Measurements from ENCODE around the gene FBXL7.

Gene FBXL7

GRCh38 chr5:15946026-15946425 lies 446.0 kb downstream of the FBXL7 start:
- DNase-seq (ENCODE audit: low spot score): no peak

DNA sequence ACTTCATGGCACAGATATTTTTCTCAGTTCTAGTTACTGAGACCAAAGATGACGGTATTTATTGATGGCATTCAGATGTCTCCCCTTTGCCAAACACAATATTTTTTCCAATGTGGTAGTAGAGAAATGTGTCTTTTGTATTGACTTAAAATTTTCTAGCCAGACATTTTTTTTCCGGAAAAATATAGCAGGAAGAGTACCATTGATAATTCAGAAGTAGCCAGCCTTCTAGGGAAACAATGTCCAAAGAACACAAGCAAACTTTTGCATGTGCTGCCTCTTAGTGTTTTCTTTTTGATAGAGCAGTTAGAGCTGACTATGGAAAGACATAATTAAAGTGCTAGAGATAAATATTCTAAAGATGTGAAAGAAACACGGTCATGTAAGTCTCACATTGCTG lies 448.2 kb downstream of the FBXL7 start:
- no peak for DNase-seq (ENCODE audit: low spot score)

GRCh38 chr5:15951126-15951525 lies 451.1 kb downstream of the FBXL7 start:
- no peak for DNase-seq (ENCODE audit: low spot score)

GRCh38 chr5:15951550-15951949 lies 451.6 kb downstream of the FBXL7 start:
- no peak for DNase-seq (ENCODE audit: low spot score)

DNA sequence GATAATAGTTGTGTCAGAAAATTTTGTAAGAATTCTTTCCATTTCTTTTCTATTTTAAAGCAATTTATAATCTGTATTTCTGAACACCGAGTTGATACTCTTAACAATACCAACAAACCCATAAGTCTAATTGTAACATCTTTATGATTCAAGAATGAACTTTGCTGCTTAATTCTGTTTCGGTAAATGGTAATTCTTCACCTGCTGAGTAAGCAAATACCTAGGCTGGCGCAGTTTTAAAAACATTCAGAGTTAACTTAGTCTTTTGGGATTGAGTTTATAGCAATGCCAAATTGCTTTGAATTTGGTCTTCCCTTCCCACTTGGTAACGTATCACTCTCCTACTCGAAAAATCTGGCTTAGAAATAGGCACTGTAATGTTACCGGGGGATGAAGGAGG lies 456.6 kb downstream of the FBXL7 start:
- DNase-seq (ENCODE audit: low spot score): no peak

DNA sequence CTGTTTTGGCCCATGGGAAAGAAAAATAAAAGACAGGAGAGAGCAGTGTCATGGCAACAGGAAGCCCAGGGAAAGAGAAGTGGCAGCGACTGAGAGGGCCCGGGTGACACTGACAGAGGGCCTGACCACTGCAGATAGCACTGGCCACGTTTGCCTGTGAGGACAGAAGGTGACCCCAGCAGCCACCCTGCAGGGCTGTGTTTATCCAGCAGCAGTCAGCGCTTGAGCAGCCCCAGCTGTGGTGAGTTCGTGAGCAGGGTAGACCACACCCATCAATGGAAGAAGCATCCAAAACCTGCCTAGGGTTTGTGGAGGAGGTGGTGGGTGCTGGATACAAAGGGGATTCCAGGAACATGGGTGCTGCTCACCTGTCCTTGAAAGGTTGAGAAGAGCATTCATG lies 457.1 kb downstream of the FBXL7 start:
- no peak for DNase-seq (ENCODE audit: low spot score)

DNA sequence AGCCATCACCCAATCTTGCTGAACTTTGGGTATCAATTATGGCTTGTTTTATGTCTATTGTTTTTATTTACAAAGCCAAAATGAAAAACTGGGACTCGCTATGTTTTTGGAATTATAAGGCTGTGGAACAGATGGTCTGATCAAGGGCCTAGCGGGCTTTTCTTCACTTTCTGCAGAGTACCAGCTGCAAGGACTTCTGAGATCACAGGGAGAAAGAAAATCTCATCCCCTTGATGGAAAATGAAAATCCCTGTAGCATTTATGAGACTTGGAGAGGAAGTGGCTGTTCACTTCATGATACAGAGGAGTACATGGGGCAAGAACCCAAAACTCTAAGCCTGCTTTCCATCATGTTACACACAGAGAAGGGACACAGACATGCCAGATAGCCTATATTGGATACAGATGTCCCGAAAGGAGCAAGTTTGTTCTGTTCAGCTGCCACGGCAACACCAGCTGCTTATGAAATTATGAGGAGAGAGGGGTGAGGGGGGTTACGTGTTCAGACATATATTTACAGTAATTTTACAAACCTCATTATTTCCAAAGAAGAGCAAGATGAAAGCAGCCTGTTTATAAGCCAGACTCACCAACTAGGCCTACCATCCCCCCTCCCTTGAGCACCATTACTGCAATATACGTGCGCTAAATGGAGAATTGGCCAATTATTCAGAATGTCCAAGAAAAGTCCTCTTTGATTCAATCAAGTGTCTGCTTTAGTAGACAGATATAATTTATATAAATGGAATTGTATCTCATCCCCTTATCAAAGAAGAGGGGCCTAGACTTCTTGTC lies 459.6 kb downstream of the FBXL7 start:
- no peak for DNase-seq (ENCODE audit: low spot score)

DNA sequence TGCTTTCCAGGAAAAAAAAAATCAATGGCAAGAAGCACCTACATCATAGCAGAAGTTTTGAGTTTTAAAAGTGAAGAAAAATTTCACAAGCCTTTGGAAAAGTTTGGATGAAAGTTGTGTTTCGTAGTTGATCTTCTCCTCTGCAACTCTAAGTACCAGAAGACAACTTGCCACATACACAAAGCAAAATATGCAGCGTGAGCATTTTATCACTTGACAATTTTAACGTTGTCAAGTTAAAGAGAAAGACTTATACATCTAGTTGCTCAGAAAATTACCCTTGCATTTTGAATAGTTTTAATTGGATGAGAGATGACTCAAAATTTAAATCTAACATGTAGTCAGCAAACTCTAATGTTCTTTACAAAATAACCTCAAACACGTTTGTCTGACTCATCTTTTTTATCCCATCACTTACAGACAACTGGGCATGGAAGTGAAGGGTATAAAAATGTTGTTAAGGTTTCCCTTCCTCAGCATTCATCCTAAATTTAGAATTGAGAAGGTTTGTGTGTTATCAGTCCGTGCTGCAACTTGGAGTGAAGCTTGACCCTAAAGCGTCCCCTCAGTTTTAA lies 466.2 kb downstream of the FBXL7 start:
- DNase-seq (ENCODE audit: low spot score): no peak

- DNase-seq (ENCODE audit: low spot score): no peak
Measured at GRCh38 chr5:15966651-15967050, 466.7 kb downstream of the FBXL7 start.

- DNase-seq (ENCODE audit: low spot score): no peak
Measured at GRCh38 chr5:15968993-15969392, 469.0 kb downstream of the FBXL7 start.

DNA sequence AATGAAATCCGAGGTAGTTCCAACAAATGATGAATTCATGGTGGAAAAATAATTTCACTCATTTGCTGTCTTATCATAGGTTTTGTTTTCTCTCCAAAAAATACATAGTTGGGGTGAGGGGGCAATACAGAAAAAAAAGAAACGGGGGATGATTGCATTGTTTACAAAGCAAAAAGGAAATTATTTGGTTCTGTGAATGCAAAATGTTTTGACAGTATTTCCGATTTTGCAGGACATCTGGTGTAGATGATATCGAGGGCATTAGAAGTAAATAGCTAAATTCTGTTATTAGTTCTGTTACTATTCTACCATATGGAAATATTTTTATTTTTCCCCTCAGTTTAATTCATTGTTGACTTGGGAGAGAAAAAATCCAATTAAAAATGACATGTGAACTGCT lies 477.9 kb downstream of the FBXL7 start:
- no peak for DNase-seq (ENCODE audit: low spot score)

DNA sequence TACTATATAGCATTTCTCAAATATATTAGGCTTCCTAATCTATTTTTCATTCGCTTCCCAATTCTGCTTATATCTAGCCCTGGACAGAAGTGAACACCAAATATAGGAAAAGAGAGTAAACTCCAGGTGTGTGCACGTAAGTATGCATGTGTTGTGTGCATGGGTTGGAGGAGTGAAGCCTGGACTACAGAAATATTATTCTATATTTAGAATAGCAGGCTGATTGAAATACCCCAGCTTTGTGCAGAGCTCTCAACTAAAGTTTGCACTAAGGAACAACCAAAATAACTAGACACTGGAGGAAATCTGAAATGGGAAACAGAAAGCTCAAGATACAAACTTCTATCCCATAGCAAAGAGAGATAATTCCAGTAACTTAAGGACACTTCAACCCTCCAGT lies 480.9 kb downstream of the FBXL7 start:
- DNase-seq (ENCODE audit: low spot score): no peak

DNA sequence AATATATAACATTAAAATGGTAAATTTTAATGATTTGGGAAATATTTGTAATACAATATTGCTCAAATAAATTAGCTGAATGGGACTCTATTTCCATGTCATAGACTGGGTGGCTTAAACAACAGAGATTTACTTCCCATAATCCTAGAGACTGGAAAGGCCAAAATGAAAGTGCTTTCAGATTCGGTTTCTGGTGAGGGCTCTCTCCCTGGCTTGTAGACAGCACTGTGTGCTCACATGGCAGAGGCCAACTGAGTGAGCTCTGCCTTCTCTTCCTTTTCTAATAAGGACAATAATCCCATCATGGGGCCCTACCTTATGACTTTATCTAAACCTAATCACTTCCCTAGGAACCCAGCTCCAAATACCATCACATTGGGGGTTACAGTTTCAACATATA lies 483.4 kb downstream of the FBXL7 start:
- no peak for DNase-seq (ENCODE audit: low spot score)
